Measurements from ENCODE around the gene ABCA1. TPM values are rescaled to one million over a fixed set of nuclear protein-coding genes. Genes with fewer than 3 reads are reported as not detected.
"Not testable (repeated sequence)": the region's sequence is repeated elsewhere in the genome, so short reads cannot be mapped to it uniquely, and the experiment has no call there.

The ABCA1 gene
- total and polyA plus RNA-seq, 2 of the 4 experiments (the other 2 are of a cell fraction) = 5.8 to 52.2 TPM

DNA sequence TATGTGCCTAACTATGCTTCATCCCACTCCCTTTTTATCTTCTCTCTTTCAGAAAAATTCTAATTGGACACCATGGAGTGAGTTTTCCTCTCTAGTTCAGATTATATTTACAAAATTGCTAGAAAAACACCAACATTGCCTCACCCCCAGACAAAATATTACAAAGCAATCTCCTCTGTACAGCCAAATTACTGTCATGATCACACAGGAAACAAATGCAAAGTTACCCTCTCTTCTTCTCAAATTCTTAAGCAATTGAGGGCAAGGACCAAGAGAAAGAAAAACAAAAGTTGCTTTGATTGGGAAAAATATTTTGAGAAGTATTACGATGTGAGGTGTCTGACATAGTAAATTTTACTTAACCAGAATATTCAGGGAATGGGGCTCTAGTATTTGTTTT lies 30.8 kb upstream of the ABCA1 start:
- intact Hi-C loops (cut with micrococcal nuclease) = no loop called here
- ChIA-PET CTCF (no interaction called here), POLR2A (ENCODE audit: unreplicated experiment) (no interaction called here)
- Histone ChIP-seq H3K9me3 (ENCODE audit: control insufficient read depth, insufficient read depth, low read length) (no peaks in the 10 kb centered on the region), H3K4me1 (ENCODE audit: control insufficient read depth, insufficient read depth, low read length) (peaks cover 7% of the 10 kb centered on the region), H2AK9ac (replicated peaks; ENCODE audit: low read depth, low read length, poor library complexity) (no peak overlapping the region), H3K27me3 (ENCODE audit: control insufficient read depth, insufficient read depth, low read length) (no peaks in the 10 kb centered on the region), H3K14ac (replicated peaks; ENCODE audit: low read depth, low read length) (no peak overlapping the region), H4K20me1 (ENCODE audit: insufficient read depth, low read length) (no peaks in the 10 kb centered on the region), H2BK5ac (ENCODE audit: low read depth, low read length, poor library complexity, severe bottlenecking) (no peak overlapping the region), H4K91ac (ENCODE audit: insufficient read depth, low read depth, low read length) (no peak overlapping the region), H3K36me3 (ENCODE audit: control insufficient read depth, insufficient read depth, low read length) (no peaks in the 10 kb centered on the region), H2AFZ (replicated peaks; ENCODE audit: low read length, poor library complexity) (no peak overlapping the region), H2BK120ac (ENCODE audit: low read depth, low read length) (no peak overlapping the region), H2AK5ac (ENCODE audit: low read depth, low read length) (no peak overlapping the region), H2BK15ac (ENCODE audit: low read depth, low read length) (no peak overlapping the region), H3K9ac (ENCODE audit: low read depth, low read length) (no peak overlapping the region), H3K23ac (ENCODE audit: low read depth, low read length) (no peak overlapping the region), H2BK20ac (ENCODE audit: low read depth, low read length) (no peak overlapping the region), H3K4me2 (ENCODE audit: low read depth, low read length) (no peak overlapping the region), H3K4me3 (ENCODE audit: insufficient read depth, low read depth, low read length) (no peak overlapping the region), H3K27ac (ENCODE audit: insufficient read depth, low read length) (no peak overlapping the region), H3K79me1 (ENCODE audit: low read depth in 1 of 2, low read length in 2 of 2) (no peaks in the 10 kb centered on the region), H3K56ac (ENCODE audit: extremely low read depth, insufficient read depth, low read length) (no peak overlapping the region), H3K4ac (ENCODE audit: low read depth, low read length) (no peak overlapping the region), H4K8ac (ENCODE audit: low read depth in 2 of 2, low read length in 2 of 2) (no peak overlapping the region), H3K18ac (ENCODE audit: low read depth, low read length) (no peak overlapping the region), H3K9me1 (ENCODE audit: insufficient read depth, low read length) (peaks cover 7% of the 10 kb centered on the region), H4K5ac (ENCODE audit: low read depth, low read length) (no peak overlapping the region)
- in situ Hi-C loops (cut with MboI; ENCODE audit: low sequenced_read_pairs) = no loop called here
- DNase-seq (no peak), ATAC-seq (ENCODE audit: low read depth) (no peak)
- TF ChIP-seq RCOR1 (IDR thresholded peaks at IDR 0.05; ENCODE audit: insufficient replicate concordance, low read length) = no peak
- TF ChIP-seq, protein P1, sequence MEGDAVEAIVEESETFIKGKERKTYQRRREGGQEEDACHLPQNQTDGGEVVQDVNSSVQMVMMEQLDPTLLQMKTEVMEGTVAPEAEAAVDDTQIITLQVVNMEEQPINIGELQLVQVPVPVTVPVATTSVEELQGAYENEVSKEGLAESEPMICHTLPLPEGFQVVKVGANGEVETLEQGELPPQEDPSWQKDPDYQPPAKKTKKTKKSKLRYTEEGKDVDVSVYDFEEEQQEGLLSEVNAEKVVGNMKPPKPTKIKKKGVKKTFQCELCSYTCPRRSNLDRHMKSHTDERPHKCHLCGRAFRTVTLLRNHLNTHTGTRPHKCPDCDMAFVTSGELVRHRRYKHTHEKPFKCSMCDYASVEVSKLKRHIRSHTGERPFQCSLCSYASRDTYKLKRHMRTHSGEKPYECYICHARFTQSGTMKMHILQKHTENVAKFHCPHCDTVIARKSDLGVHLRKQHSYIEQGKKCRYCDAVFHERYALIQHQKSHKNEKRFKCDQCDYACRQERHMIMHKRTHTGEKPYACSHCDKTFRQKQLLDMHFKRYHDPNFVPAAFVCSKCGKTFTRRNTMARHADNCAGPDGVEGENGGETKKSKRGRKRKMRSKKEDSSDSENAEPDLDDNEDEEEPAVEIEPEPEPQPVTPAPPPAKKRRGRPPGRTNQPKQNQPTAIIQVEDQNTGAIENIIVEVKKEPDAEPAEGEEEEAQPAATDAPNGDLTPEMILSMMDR (conservative IDR thresholded peaks at IDR 0.05; ENCODE audit: low read depth, low read length) = no peak
- no peak for TF ChIP-seq RFX5 (IDR thresholded peaks at IDR 0.05; ENCODE audit: low read depth, low read length)
- no TSS peak for BruUV-seq (replicated peaks)
- WGBS, 2 experiments (ENCODE audit: extremely low coverage in 2 of 2, insufficient read length in 1 of 2) = no CpG with 5 or more reads among the region's 1 CpG
- dilution Hi-C loops (cut with HindIII; ENCODE audit: low sequenced_read_pairs, unreplicated experiment) = no loop called here

DNA sequence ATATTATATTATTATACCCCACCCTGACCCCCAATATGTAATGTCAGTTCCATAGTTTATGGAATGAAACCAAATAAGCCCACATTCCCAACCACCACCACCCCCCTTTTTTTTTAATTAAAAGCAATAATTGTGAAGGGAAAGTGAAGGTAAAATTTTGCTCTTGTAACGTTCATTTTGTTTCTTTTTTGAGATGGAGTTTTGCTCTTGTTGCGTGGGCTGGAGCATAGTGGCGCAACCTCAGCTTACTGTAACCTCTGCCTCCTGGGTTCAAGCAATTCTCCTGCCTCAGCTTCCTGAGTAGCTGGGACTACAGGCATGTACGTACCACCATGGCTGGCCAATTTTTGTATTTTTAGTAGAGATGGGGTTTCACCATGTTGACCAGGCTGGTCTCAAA lies 30.1 kb upstream of the ABCA1 start:
- in situ Hi-C loops (cut with MboI; ENCODE audit: low sequenced_read_pairs); H4K20me1 ChIP-seq (ENCODE audit: insufficient read depth, low read length); intact Hi-C loops (cut with micrococcal nuclease); H3K56ac ChIP-seq (ENCODE audit: extremely low read depth, insufficient read depth, low read length); H2AK9ac ChIP-seq (replicated peaks; ENCODE audit: low read depth, low read length, poor library complexity); H3K4me1 ChIP-seq (ENCODE audit: control insufficient read depth, insufficient read depth, low read length); H3K4ac ChIP-seq (ENCODE audit: low read depth, low read length); BruUV-seq (replicated peaks); ATAC-seq (ENCODE audit: low read depth); H3K9ac ChIP-seq (ENCODE audit: low read depth, low read length); H3K9me1 ChIP-seq (ENCODE audit: insufficient read depth, low read length); H3K27me3 ChIP-seq (ENCODE audit: control insufficient read depth, insufficient read depth, low read length); DNase-seq; H3K4me2 ChIP-seq (ENCODE audit: low read depth, low read length); H4K8ac ChIP-seq (ENCODE audit: low read depth in 2 of 2, low read length in 2 of 2); H3K14ac ChIP-seq (replicated peaks; ENCODE audit: low read depth, low read length); H2BK5ac ChIP-seq (ENCODE audit: low read depth, low read length, poor library complexity, severe bottlenecking); H2AK5ac ChIP-seq (ENCODE audit: low read depth, low read length); H4K5ac ChIP-seq (ENCODE audit: low read depth, low read length); H2BK20ac ChIP-seq (ENCODE audit: low read depth, low read length); H3K4me3 ChIP-seq (ENCODE audit: insufficient read depth, low read depth, low read length); H3K27ac ChIP-seq (ENCODE audit: insufficient read depth, low read length); H3K9me3 ChIP-seq (ENCODE audit: control insufficient read depth, insufficient read depth, low read length); H2BK15ac ChIP-seq (ENCODE audit: low read depth, low read length); H3K36me3 ChIP-seq (ENCODE audit: control insufficient read depth, insufficient read depth, low read length); H4K91ac ChIP-seq (ENCODE audit: insufficient read depth, low read depth, low read length); H3K18ac ChIP-seq (ENCODE audit: low read depth, low read length); CTCF ChIA-PET; H3K23ac ChIP-seq (ENCODE audit: low read depth, low read length); H3K79me1 ChIP-seq (ENCODE audit: low read depth in 1 of 2, low read length in 2 of 2); H2BK120ac ChIP-seq (ENCODE audit: low read depth, low read length); POLR2A ChIA-PET (ENCODE audit: unreplicated experiment); dilution Hi-C loops (cut with HindIII; ENCODE audit: low sequenced_read_pairs, unreplicated experiment); H2AFZ ChIP-seq (replicated peaks; ENCODE audit: low read length, poor library complexity): not testable (repeated sequence)
- whole genome bisulfite sequencing, 2 experiments (ENCODE audit: extremely low coverage in 2 of 2, insufficient read length in 1 of 2) = no CpG with 5 or more reads among the region's 4 CpGs
